Esophagus squamous epithelium (tissue), 4 donors: ENCODE data around the gene PYGB.

Experiments
- CTCF ChIP-seq, 6 experiments: fragments of 450-650 bp in 4 of 6; fragments of 200-600 bp in 2 of 6; sonication (generic) in 2 of 6; IDR thresholded peaks; one replicate each; pipeline ENCODE4 v1.5.1; 2016 to 2019; ENCODE audit warnings: antibody characterized with exemption in 6 of 6, mild to moderate bottlenecking in 4 of 6, moderate library complexity in 4 of 6
- POLR2A ChIP-seq, 4 donors: fragments of 450-650 bp; IDR thresholded peaks; one replicate each; pipeline ENCODE4 v1.6.1; 2017; ENCODE audit warnings: antibody characterized with exemption in 4 of 4, mild to moderate bottlenecking in 4 of 4, moderate library complexity in 3 of 4

- TF ChIP-seq CTCF (IDR thresholded peaks at IDR 0.05), result no peak
- no peak for TF ChIP-seq POLR2A (IDR thresholded peaks at IDR 0.05)
These were observed 29.3 kb downstream of the PYGB start for GRCh38 chr20:25277051-25277801.
